HuH-7 (cell line): Measurements from ENCODE around the gene SLC25A15.
"Not testable (repeated sequence)": the region's sequence is repeated elsewhere in the genome, so short reads cannot be mapped to it uniquely, and the experiment has no call there.

Source experiments
- DNase-seq: peaks from one replicate; pipeline ENCODE4 v3.0.0; 2011; ENCODE audit warnings: low spot score

The SLC25A15 gene

DNA sequence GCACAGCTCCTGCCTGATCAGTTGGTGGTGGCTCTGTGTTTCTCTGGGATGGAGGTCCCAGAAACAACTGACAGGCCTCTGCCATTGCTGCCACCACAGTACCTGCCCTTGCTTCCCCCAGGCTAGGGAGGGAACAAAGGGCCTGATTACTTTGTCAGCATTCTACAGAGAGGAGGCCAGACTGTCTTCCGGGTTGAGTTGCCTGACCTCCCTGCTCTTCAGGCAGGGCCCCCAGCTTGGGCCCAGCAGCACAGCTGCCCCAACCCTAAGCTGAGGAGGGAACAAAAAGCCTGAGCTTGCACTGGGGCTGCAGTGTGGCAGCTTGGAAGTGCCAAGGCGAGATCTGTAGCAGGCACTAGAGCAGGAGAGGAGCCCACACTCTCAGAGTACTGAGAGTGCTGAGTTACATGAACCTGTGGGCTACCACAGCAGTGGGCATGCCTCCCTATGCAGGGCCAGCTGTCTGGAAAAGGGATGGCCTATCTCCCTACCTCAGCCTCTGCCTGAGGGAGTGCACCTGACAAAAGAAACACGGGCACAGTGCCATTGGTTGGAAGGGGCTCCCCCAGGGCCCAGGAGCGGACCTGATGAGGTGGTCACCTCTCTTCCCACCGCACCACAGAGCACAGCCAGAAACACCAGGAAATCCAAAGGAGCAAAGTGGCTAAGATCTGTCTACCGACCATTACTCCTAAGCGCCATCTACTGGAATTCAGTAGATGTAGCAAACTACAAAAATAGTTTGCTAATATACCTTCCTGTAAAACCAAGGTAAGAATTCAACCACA, 24.4 kb downstream of the SLC25A15 start:
- DNase-seq: peak; percentile 37

GRCh38 chr13:40814803-40815202, 25.4 kb downstream of the SLC25A15 start:
- DNase-seq: no peak

GRCh38 chr13:40818926-40819325, 29.5 kb downstream of the SLC25A15 start:
- DNase-seq: no peak

DNA sequence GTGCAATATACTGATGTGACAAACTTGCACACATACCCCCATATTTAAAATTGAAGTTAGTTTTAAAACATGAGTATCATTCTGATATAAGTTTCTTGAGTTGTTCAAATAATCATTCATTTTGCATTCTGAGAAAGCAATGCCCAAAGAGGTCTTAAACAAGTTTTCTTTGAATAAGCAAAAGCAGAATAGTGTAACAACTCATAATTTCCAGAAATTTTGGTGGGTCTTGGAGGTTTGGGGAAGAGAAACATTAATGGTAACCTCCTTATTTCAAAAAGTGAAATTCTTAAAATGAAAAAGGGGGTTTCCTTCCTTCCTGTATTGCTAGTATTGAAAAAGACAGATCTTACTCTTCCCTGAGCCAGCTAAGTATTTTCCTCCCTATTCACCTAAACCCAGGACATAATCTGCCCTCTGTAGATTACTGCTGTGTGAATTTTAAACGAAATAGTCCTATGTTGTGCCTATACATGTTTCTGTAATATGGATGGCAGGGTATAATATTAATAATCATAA, 30.4 kb downstream of the SLC25A15 start:
- DNase-seq: no peak

DNA sequence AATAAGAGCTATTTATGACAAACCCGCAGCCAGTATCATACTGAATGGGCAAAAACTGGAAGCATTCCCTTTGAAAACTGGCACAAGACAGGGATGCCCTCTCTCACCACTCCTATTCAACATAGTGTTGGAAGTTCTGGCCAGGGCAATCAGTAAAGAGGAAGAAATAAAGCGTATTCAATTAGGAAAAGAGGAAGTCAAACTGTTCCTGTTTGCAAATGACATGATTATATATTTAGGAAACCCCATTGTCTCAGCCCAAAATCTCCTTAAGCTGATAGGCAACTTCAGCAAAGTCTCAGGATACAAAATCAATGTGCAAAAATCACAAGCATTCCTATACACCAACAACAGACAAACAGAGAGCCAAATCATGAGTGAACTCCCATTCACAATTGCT, 50.3 kb downstream of the SLC25A15 start:
- not testable (repeated sequence) for DNase-seq

- DNase-seq: not testable (repeated sequence)
Observed at GRCh38 chr13:40840955-40841354, 51.5 kb downstream of the SLC25A15 start.
